ENCODE measurements around the gene RXRB.
"Not testable (repeated sequence)": the region's sequence is repeated elsewhere in the genome, so short reads cannot be mapped to it uniquely, and the experiment has no call there.

The RXRB gene

DNA sequence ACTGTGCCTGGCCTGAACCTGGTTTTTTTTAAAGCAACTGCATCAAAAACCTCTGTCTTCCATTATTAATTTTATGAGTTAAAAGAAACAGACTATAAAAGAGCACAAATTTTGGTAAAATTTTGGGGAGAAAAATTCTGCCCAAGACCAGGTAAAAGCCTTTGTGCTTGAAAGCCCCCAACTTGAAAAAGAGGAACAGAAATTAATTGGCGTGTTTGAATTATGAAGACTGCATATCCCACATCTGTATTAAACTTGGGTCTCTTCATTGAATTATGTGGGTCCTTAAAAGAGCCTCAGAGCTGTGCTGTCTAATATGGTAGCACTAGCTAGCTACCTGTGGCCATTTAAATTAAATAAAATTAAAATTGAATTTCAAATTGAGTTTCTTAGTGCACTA is 49.4 kb downstream of the RXRB start:
- no peak for DNase-seq (ENCODE audit: low spot score)
- TF ChIP-seq, protein P1, sequence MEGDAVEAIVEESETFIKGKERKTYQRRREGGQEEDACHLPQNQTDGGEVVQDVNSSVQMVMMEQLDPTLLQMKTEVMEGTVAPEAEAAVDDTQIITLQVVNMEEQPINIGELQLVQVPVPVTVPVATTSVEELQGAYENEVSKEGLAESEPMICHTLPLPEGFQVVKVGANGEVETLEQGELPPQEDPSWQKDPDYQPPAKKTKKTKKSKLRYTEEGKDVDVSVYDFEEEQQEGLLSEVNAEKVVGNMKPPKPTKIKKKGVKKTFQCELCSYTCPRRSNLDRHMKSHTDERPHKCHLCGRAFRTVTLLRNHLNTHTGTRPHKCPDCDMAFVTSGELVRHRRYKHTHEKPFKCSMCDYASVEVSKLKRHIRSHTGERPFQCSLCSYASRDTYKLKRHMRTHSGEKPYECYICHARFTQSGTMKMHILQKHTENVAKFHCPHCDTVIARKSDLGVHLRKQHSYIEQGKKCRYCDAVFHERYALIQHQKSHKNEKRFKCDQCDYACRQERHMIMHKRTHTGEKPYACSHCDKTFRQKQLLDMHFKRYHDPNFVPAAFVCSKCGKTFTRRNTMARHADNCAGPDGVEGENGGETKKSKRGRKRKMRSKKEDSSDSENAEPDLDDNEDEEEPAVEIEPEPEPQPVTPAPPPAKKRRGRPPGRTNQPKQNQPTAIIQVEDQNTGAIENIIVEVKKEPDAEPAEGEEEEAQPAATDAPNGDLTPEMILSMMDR (IDR thresholded peaks at IDR 0.05; ENCODE audit: extremely low read depth, missing control alignments): no peak

DNA sequence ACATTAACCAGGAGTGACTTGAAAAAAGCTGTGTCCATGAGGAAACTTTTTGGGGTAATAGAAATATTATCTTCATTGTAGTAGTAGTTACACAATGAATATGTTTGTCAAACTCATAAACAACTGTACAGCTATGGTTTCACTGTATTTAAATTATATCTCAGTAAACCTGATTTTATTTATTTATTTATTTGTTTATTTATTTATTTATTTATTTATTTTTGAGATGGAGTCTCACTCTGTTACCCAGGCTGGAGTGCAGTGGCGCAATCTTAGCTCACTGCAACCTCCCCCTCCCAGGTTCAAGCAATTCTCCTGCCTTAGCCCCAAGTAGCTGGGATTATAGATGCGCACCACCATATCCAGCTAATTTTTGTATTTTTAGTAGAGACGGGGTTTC is 49.9 kb downstream of the RXRB start:
- DNase-seq (ENCODE audit: low spot score): not testable (repeated sequence)

DNA sequence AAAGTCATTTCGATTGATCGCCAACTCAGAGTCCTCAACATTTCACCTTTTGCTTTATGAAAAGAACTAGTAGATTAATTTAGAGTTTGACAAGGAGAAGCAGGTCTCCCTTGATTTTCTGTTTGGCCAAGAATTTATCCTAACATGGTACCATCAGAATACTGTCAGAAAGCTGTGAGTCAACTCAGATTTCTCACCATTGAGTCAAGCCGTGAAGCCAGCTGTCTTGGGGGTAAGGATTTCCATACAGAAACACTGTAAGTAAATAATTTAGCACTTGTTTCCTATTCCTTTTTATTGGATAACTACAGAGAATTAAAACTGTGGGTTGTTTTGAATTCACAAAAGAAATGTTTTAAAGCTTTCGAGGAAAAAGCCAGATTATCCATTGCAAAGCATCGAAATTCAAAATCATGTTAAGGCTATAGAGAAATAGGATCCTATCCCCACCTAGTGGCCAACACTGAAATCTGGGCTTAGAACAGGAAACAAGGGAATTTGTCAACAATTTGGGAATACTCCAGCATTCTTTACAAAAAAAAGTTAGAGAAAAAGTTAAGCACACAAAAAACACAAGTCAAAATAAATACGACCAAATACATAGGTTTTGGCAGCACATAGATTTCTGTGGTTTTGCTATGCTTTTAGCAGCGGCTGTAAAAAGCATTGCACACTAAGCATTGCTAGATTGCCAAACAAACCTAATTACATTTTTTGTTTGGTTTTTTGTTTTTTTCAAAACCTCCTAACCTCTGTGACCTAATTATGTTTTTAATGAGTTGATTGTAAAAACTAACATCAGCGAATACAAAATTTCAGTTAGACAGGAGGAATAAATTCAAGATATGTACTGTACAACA is 52.4 kb downstream of the RXRB start:
- DNase-seq (ENCODE audit: low spot score): no peak
- TF ChIP-seq, protein P1 (IDR thresholded peaks at IDR 0.05; ENCODE audit: extremely low read depth, missing control alignments): peak; percentile 73

DNA sequence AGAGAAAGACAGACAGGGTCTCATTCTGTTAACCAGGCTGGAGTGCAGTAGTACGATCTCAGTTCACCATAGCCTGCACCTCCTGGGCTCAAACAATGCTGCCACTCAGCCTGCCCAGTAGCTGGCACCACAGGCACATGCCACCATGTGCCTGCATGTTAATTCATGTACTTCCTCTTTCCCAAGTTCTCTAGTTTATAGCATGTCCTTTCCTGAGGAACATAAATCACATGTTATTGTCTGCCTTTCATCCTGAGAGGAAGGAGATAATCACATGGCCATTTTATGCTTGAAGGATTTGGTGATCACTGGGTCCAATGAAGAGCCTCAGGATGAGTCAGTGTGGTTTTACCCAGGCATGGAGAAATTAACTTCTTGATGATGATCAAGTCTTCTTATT is 56.1 kb downstream of the RXRB start:
- TF ChIP-seq, protein P1 (IDR thresholded peaks at IDR 0.05; ENCODE audit: extremely low read depth, missing control alignments): no peak
- DNase-seq (ENCODE audit: low spot score): no peak

Data from GM20000 (cell line).